Upper lobe of right lung (tissue), 1 donor: ENCODE results near the gene TENM4. TPM values are rescaled to one million over a fixed set of nuclear protein-coding genes. Genes with fewer than 3 reads are reported as not detected.

Experiments used
- ATAC-seq: fragments of 200-7000 bp; cut with Tn5 transposase; one replicate; pipeline ENCODE4 v1.9.1; 2020; ENCODE audit warnings: mild to moderate bottlenecking, moderate library complexity
- DNase-seq: peaks from one replicate; pipeline ENCODE4 v3.0.0-alpha.2; 2020
- H3K27ac ChIP-seq: fragments of 200-600 bp; one replicate; pipeline ENCODE4 v1.8.0; 2022
- H3K27me3 ChIP-seq: fragments of 200-600 bp; one replicate; pipeline ENCODE4 v1.8.0; 2022; ENCODE audit warnings: mild to moderate bottlenecking
- H3K36me3 ChIP-seq: fragments of 200-600 bp; one replicate; pipeline ENCODE4 v1.8.0; 2022
- H3K4me1 ChIP-seq: fragments of 200-600 bp; one replicate; pipeline ENCODE4 v1.8.0; 2022
- H3K4me3 ChIP-seq: fragments of 200-600 bp; one replicate; pipeline ENCODE4 v1.8.0; 2022; ENCODE audit warnings: mild to moderate bottlenecking
- H3K9me3 ChIP-seq: fragments of 200-600 bp; one replicate; pipeline ENCODE4 v1.8.0; 2022
- CTCF ChIP-seq: fragments of 200-600 bp; IDR thresholded peaks from one replicate; pipeline ENCODE4 v1.8.0; 2022; ENCODE audit warnings: antibody characterized with exemption
- intact Hi-C: fragments of 100-400 bp; cut with DNase I; formaldehyde crosslinking; loops from one replicate; pipeline ENCODE4 v1.11.0; 2022
- total RNA-seq: library from RNA; stranded (reverse); fragmentation: NEBNext Ultra II Directional; extraction: Animal tissue kit (Norgen Biotek cat#: 25700); gene quantifications from one replicate; pipeline ENCODE4 v1.2.1, GENCODE V29; 2021
- donor health status: DM: no; HTN: yes; CAD: no; lungs with severe emphysema.

The TENM4 gene
- total RNA-seq, 1 donor from 2014 or later = 4.3 TPM

- intact Hi-C loops = no loop called here
- TF ChIP-seq CTCF = no peak
- no peak for DNase-seq
Measured at GRCh38 chr11:79086056-79086455, 354.8 kb downstream of the TENM4 start.

GRCh38 chr11:79084382-79084781 is 356.4 kb downstream of the TENM4 start:
- no peak for DNase-seq
- no peak overlapping the region for H3K27ac ChIP-seq
- H3K4me3 ChIP-seq = no peak overlapping the region
- H3K9me3 ChIP-seq = no peaks in the 10 kb centered on the region
- no peaks in the 10 kb centered on the region for H3K4me1 ChIP-seq
- ATAC-seq = no peak
- H3K36me3 ChIP-seq = no peaks in the 10 kb centered on the region
- no peak for TF ChIP-seq CTCF
- intact Hi-C loops = no loop called here
- no peaks in the 10 kb centered on the region for H3K27me3 ChIP-seq

More at GRCh38 chr11:79086056-79086455, 354.8 kb downstream of the TENM4 start:
- Histone ChIP-seq H3K27ac (no peak overlapping the region), H3K4me1 (no peaks in the 10 kb centered on the region), H3K27me3 (no peaks in the 10 kb centered on the region), H3K36me3 (no peaks in the 10 kb centered on the region), H3K4me3 (no peak overlapping the region), H3K9me3 (no peaks in the 10 kb centered on the region)
- ATAC-seq = no peak

- Histone ChIP-seq H3K27me3 (no peaks in the 10 kb centered on the region), H3K27ac (no peak overlapping the region), H3K4me3 (no peak overlapping the region), H3K36me3 (no peaks in the 10 kb centered on the region), H3K4me1 (no peaks in the 10 kb centered on the region), H3K9me3 (no peaks in the 10 kb centered on the region)
- intact Hi-C loops = no loop called here
- TF ChIP-seq CTCF = no peak
- DNase-seq (no peak), ATAC-seq (no peak)
Measured at GRCh38 chr11:79083352-79083751, 357.5 kb downstream of the TENM4 start.

GRCh38 chr11:79082907-79083306 is 357.9 kb downstream of the TENM4 start:
- intact Hi-C loops = no loop called here
- H3K4me1 ChIP-seq = no peaks in the 10 kb centered on the region
- H3K9me3 ChIP-seq = no peaks in the 10 kb centered on the region

GRCh38 chr11:79082280-79082679 is 358.6 kb downstream of the TENM4 start:
- TF ChIP-seq CTCF = no peak
- H3K4me3 ChIP-seq = no peak overlapping the region
- H3K4me1 ChIP-seq = no peaks in the 10 kb centered on the region
- intact Hi-C loops = no loop called here
- DNase-seq = no peak
- no peak overlapping the region for H3K27ac ChIP-seq
- H3K36me3 ChIP-seq = no peaks in the 10 kb centered on the region
- H3K27me3 ChIP-seq = no peaks in the 10 kb centered on the region
- no peaks in the 10 kb centered on the region for H3K9me3 ChIP-seq
- no peak for ATAC-seq

More at GRCh38 chr11:79082907-79083306, 357.9 kb downstream of the TENM4 start:
- Histone ChIP-seq H3K27ac (no peak overlapping the region), H3K36me3 (no peaks in the 10 kb centered on the region), H3K27me3 (no peaks in the 10 kb centered on the region), H3K4me3 (no peak overlapping the region)
- TF ChIP-seq CTCF = no peak
- DNase-seq (no peak), ATAC-seq (no peak)

GRCh38 chr11:79081471-79082031 is 359.3 kb downstream of the TENM4 start:
- Histone ChIP-seq H3K9me3 (no peaks in the 10 kb centered on the region), H3K36me3 (no peaks in the 10 kb centered on the region), H3K27ac (no peak overlapping the region), H3K4me3 (no peak overlapping the region), H3K27me3 (no peaks in the 10 kb centered on the region), H3K4me1 (no peaks in the 10 kb centered on the region)
- no peak for TF ChIP-seq CTCF
- intact Hi-C loops = no loop called here
- ATAC-seq = no peak
- DNase-seq = no peak
